ENCODE measurements around the gene HIC1. TPM values are rescaled to one million over a fixed set of nuclear protein-coding genes. Genes with fewer than 3 reads are reported as not detected.

Gene HIC1
- total RNA-seq, 1 donor from 2014 or later, result 97.9 TPM

- no peaks in the 10 kb centered on the region for H3K9me3 Mint-ChIP-seq
These were observed 10.5 kb upstream of the HIC1 start for GRCh38 chr17:2044263-2044894.

GRCh38 chr17:2047590-2047989 lies 7.3 kb upstream of the HIC1 start:
- Mint-ChIP-seq H3K9me3 (no peaks in the 10 kb centered on the region), H3K27me3 (ENCODE audit: low read depth) (peaks cover 28% of the 10 kb centered on the region), H3K4me1 (peaks cover 23% of the 10 kb centered on the region), H3K36me3 (no peaks in the 10 kb centered on the region), H3K4me3 (no peak overlapping the region), H3K27ac (no peak overlapping the region)
- DNase-seq (ENCODE audit: low spot score in 2 of 2, unreplicated experiment in 2 of 2), result no peak
- TF ChIP-seq CTCF (IDR thresholded peaks at IDR 0.05; ENCODE audit: unreplicated experiment), result no peak

More at GRCh38 chr17:2044263-2044894, 10.5 kb upstream of the HIC1 start:
- no peak for DNase-seq (ENCODE audit: low spot score in 2 of 2, unreplicated experiment in 2 of 2)
- Mint-ChIP-seq H3K27ac (no peak overlapping the region), H3K27me3 (ENCODE audit: low read depth) (peaks cover 16% of the 10 kb centered on the region), H3K36me3 (no peaks in the 10 kb centered on the region), H3K4me1 (peaks cover 23% of the 10 kb centered on the region), H3K4me3 (peak overlapping the region; percentile 10)
- TF ChIP-seq CTCF (IDR thresholded peaks at IDR 0.05; ENCODE audit: unreplicated experiment), result no peak

GRCh38 chr17:2048805-2049204 lies 6.1 kb upstream of the HIC1 start:
- Mint-ChIP-seq H3K27ac (no peak overlapping the region), H3K36me3 (no peaks in the 10 kb centered on the region), H3K9me3 (no peaks in the 10 kb centered on the region), H3K4me3 (peak overlapping the region; percentile 69), H3K4me1 (peaks cover 18% of the 10 kb centered on the region), H3K27me3 (ENCODE audit: low read depth) (peaks cover 35% of the 10 kb centered on the region)
- no peak for DNase-seq (ENCODE audit: low spot score in 2 of 2, unreplicated experiment in 2 of 2)
- TF ChIP-seq CTCF (IDR thresholded peaks at IDR 0.05; ENCODE audit: unreplicated experiment), result no peak

GRCh38 chr17:2049333-2050299 lies 5.3 kb upstream of the HIC1 start:
- Mint-ChIP-seq H3K4me3 (peak overlapping the region; percentile 69), H3K36me3 (no peaks in the 10 kb centered on the region), H3K9me3 (no peaks in the 10 kb centered on the region), H3K27me3 (ENCODE audit: low read depth) (peaks cover 35% of the 10 kb centered on the region), H3K4me1 (peaks cover 20% of the 10 kb centered on the region), H3K27ac (peak overlapping the region; percentile 59)
- peak; percentile 85 to 93 for DNase-seq (ENCODE audit: low spot score in 2 of 2, unreplicated experiment in 2 of 2)
- TF ChIP-seq CTCF (IDR thresholded peaks at IDR 0.05; ENCODE audit: unreplicated experiment), result no peak

GRCh38 chr17:2050300-2051060 lies 4.4 kb upstream of the HIC1 start:
- Mint-ChIP-seq H3K4me3 (no peak overlapping the region), H3K27ac (no peak overlapping the region), H3K27me3 (ENCODE audit: low read depth) (peaks cover 35% of the 10 kb centered on the region), H3K9me3 (no peaks in the 10 kb centered on the region), H3K4me1 (peaks cover 21% of the 10 kb centered on the region), H3K36me3 (no peaks in the 10 kb centered on the region)
- TF ChIP-seq CTCF (IDR thresholded peaks at IDR 0.05; ENCODE audit: unreplicated experiment), result peak; percentile 13
- DNase-seq (ENCODE audit: low spot score in 2 of 2, unreplicated experiment in 2 of 2), result peak; percentile 70 to 76
